ENCODE data around the gene PDCD1.

The PDCD1 gene

GRCh38 chr2:241851325-241852115 is 7.2 kb downstream of the PDCD1 start:
- H3K27me3 ChIP-seq (replicated peaks; ENCODE audit: control insufficient read depth, insufficient read depth, low read length): no peaks in the 10 kb centered on the region
- DNase-seq (ENCODE audit: extremely low read depth, insufficient read length): no peak
- H3K36me3 ChIP-seq (ENCODE audit: control insufficient read depth, insufficient read depth, low read length): no peaks in the 10 kb centered on the region
- TF ChIP-seq, protein P1, sequence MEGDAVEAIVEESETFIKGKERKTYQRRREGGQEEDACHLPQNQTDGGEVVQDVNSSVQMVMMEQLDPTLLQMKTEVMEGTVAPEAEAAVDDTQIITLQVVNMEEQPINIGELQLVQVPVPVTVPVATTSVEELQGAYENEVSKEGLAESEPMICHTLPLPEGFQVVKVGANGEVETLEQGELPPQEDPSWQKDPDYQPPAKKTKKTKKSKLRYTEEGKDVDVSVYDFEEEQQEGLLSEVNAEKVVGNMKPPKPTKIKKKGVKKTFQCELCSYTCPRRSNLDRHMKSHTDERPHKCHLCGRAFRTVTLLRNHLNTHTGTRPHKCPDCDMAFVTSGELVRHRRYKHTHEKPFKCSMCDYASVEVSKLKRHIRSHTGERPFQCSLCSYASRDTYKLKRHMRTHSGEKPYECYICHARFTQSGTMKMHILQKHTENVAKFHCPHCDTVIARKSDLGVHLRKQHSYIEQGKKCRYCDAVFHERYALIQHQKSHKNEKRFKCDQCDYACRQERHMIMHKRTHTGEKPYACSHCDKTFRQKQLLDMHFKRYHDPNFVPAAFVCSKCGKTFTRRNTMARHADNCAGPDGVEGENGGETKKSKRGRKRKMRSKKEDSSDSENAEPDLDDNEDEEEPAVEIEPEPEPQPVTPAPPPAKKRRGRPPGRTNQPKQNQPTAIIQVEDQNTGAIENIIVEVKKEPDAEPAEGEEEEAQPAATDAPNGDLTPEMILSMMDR (IDR thresholded peaks at IDR 0.05; ENCODE audit: insufficient read depth, low read length, poor library complexity, severe bottlenecking): no peak
- H3K4me3 ChIP-seq (replicated peaks; ENCODE audit: low read depth, low read length): no peak overlapping the region

DNA sequence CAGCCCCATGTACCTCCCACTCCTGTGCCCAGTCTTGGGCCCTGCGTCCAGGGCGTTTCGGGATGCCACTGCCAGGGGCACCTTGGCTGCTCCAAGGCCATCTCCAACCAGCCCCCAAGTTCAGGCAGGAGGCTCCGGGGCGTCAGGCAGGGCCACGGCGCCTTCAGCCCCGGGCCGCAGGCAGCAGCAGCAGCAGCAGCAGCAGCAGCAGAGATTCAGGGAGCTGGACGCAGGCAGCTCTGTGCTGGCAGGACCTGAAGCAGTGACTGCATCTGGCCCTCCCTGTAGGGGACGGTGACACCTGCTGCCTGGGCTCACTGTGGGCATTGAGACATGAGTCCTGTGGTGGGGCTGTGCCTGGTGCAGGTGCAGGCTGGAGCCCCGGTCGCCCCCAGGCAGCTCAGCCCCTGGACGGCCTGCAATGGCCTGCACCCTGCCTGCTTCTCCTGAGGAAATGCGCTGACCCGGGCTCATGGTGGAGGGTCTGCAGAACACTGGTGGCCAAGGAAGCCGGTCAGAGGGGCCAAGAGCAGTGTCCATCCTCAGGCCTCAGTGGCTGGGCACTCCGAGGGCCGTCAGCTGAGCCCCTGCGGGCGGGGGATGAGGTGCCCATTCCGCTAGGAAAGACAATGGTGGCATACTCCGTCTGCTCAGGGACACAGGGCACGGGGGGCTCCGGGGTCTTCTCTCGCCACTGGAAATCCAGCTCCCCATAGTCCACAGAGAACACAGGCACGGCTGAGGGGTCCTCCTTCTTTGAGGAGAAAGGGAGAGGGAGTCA is 8.0 kb downstream of the PDCD1 start:
- TF ChIP-seq, protein P1 (IDR thresholded peaks at IDR 0.05; ENCODE audit: insufficient read depth, low read length, poor library complexity, severe bottlenecking): no peak
- Histone ChIP-seq H3K27me3 (replicated peaks; ENCODE audit: control insufficient read depth, insufficient read depth, low read length) (no peaks in the 10 kb centered on the region), H3K36me3 (ENCODE audit: control insufficient read depth, insufficient read depth, low read length) (no peaks in the 10 kb centered on the region), H3K4me3 (replicated peaks; ENCODE audit: low read depth, low read length) (no peak overlapping the region)
- no peak for DNase-seq (ENCODE audit: extremely low read depth, insufficient read length)

DNA sequence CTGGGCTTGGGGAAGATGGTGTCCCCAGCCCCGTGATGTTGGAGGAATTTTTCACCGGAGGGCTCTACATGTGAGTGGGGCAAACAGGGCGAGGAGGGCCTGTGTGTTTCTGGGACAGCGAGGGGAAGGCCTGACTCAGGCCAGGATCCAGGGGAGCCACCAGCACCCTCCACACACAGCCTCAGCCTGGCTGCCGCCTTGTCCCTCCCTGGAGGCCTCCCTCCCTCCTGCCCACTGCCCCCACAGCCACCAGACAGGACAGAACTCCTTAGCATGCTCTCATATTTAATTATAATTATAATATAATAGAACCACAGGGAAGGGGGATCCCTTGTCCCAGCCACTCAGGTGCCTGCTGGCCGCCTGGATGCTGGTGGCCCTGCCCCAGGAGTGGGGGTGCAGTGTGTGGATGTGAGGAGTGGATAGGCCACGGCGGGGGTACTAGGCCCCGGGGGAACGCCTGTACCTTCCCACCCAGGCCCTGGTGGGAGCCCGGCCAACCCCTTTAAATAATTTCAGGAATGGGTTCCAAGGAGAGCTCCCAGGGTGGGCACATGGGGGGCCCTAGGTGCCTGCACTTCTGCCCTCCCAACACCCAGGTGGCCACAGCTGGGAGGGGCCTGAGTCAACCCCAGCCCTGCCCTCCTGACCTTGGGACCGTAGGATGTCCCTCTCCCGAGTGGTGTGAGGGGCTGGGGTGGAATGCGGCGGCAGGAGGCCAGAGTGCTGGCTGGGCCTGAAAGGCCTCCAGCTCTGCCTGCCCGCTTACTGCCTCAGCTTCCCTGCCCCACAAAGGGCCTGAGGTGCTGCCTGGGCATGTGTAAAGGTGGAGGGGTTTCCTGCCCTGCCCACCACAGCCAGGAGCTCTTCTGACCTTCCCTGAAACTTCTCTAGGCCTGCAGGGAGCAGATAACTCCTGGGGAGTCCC is 8.8 kb downstream of the PDCD1 start:
- Histone ChIP-seq H3K27me3 (replicated peaks; ENCODE audit: control insufficient read depth, insufficient read depth, low read length) (no peaks in the 10 kb centered on the region), H3K4me3 (replicated peaks; ENCODE audit: low read depth, low read length) (no peak overlapping the region), H3K36me3 (ENCODE audit: control insufficient read depth, insufficient read depth, low read length) (no peaks in the 10 kb centered on the region)
- DNase-seq (ENCODE audit: extremely low read depth, insufficient read length): no peak
- TF ChIP-seq, protein P1 (IDR thresholded peaks at IDR 0.05; ENCODE audit: insufficient read depth, low read length, poor library complexity, severe bottlenecking): no peak

DNA sequence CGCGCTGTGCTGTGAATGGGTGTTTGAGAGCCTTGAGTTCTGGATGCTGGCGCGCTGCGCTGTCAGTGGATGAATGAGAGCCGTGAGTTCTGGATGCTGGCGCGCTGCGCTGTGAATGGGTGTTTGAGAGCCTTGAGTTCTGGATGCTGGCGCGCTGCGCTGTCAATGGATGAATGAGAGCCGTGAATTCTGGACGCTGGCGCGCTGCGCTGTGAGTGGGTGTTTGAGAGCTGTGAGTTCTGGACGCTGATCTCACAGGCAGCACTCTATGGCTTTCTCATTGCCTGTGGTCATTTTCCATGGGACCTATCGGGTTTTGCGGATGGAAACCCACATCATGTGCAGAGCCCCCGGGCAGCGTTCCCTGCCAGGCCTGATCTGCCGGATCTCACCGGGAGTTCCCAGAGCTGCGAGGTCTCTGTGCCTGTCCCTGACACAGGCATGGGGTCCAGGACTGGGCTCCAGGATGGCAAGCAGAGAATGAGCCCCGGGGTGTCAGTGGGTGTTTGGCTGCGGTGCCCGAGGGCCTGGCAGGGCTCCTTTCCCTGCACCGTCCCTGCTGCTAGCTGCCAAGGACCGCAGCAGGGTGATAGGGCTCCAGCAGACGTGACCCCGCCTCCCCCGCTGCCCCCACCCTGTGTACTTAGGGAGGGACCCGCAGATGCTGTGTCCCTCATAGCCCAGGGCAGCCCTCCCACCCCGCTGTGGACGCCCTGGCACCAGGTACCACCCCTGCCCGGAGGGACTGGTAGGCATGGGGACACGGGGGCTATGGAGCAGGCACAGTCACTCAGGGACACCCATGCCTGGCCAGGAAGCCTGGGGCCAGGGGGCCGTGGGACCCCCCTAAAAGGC is 9.7 kb downstream of the PDCD1 start:
- no peaks in the 10 kb centered on the region for H3K36me3 ChIP-seq (ENCODE audit: control insufficient read depth, insufficient read depth, low read length)
- TF ChIP-seq, protein P1 (IDR thresholded peaks at IDR 0.05; ENCODE audit: insufficient read depth, low read length, poor library complexity, severe bottlenecking): no peak
- DNase-seq (ENCODE audit: extremely low read depth, insufficient read length): no peak
- no peak overlapping the region for H3K4me3 ChIP-seq (replicated peaks; ENCODE audit: low read depth, low read length)
- no peaks in the 10 kb centered on the region for H3K27me3 ChIP-seq (replicated peaks; ENCODE audit: control insufficient read depth, insufficient read depth, low read length)

DNA sequence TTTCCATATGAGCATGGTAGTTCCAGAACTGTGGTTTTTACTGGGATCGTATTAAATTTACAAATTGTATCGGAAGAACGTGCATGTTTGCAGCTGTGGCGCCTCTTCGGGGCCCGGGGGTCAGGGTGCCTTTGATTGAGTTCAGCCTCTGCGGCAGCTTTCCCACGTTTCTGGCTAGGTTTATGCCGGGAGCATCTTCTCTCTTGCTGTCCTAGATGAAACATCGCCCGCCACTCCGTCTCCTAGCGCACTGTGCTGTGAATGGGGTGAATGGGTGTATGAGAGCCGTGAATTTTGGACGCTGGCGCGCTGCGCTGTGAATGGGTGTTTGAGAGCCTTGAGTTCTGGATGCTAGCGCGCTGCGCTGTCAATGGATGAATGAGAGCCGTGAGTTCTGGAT is 12.3 kb downstream of the PDCD1 start:
- Histone ChIP-seq H3K36me3 (ENCODE audit: control insufficient read depth, insufficient read depth, low read length) (no peaks in the 10 kb centered on the region), H3K4me3 (replicated peaks; ENCODE audit: low read depth, low read length) (no peak overlapping the region), H3K27me3 (replicated peaks; ENCODE audit: control insufficient read depth, insufficient read depth, low read length) (no peaks in the 10 kb centered on the region)
- DNase-seq (ENCODE audit: extremely low read depth, insufficient read length): no peak
- TF ChIP-seq, protein P1 (IDR thresholded peaks at IDR 0.05; ENCODE audit: insufficient read depth, low read length, poor library complexity, severe bottlenecking): no peak

Data from GM06990 (cell line).